Activated naive CD4-positive, alpha-beta T cell treated with anti-CD3 and anti-CD28 coated beads for 36 hours (primary cell): ENCODE data around the gene PRKCSH. TPM values are rescaled to one million over a fixed set of nuclear protein-coding genes. Genes with fewer than 3 reads are reported as not detected.
"Not testable (repeated sequence)": the region's sequence is repeated elsewhere in the genome, so short reads cannot be mapped to it uniquely, and the experiment has no call there.

Experiments
- CTCF ChIA-PET: fragments of 350-600 bp; sonication (Branson Sonifier 250); formaldehyde crosslinking; loops from one replicate; lab custom pipeline; 2021; ENCODE audit warnings: antibody characterized with exemption; lab: Charles Lee
- DNase-seq: peaks from one replicate; pipeline ENCODE4 v3.0.0-alpha.2; 2020
- H3K27ac Mint-ChIP-seq: one replicate; pipeline ENCODE4 v1.8.0; 2021; ENCODE audit warnings: mild to moderate bottlenecking, mixed read lengths
- H3K27me3 Mint-ChIP-seq: one replicate; pipeline ENCODE4 v1.8.0; 2021; ENCODE audit warnings: low read depth, mixed read lengths
- H3K36me3 Mint-ChIP-seq: one replicate; pipeline ENCODE4 v1.8.0; 2021; ENCODE audit warnings: low read depth, mixed read lengths
- H3K4me1 Mint-ChIP-seq: one replicate; pipeline ENCODE4 v1.8.0; 2021; ENCODE audit warnings: low read depth, mixed read lengths
- H3K4me3 Mint-ChIP-seq: one replicate; pipeline ENCODE4 v1.8.0; 2021; ENCODE audit warnings: mild to moderate bottlenecking, moderate library complexity, mixed read lengths
- H3K9me3 Mint-ChIP-seq: one replicate; pipeline ENCODE4 v1.8.0; 2021; ENCODE audit warnings: mixed read lengths
- intact Hi-C: fragments of 100-400 bp; cut with micrococcal nuclease; formaldehyde crosslinking; loops from one replicate; pipeline ENCODE4 v1.15.1; 2023
- total RNA-seq, 2 experiments: library from RNA; stranded (reverse); gene quantifications; one replicate each; pipeline ENCODE4 v1.2.3, GENCODE V29; 2021

PRKCSH gene
- total RNA-seq, 2 experiments from 2014 or later: 234 to 237 TPM

- H3K4me3 Mint-ChIP-seq, H3K27ac Mint-ChIP-seq, H3K4me1 Mint-ChIP-seq, H3K27me3 Mint-ChIP-seq, H3K36me3 Mint-ChIP-seq, H3K9me3 Mint-ChIP-seq, DNase-seq: not testable (repeated sequence)
- CTCF ChIA-PET: interaction anchor here (0.7 to 1.0 kb wide), 4 partner anchors 22 to 347 kb away, joined by 3 to 5 read pairs (median 3); no protein-coding TSS in a partner anchor
- intact Hi-C loops: loop anchor here (2.0 kb wide), 1 partner anchor 28 kb away; no protein-coding TSS in a partner anchor
These were observed 19.8 kb downstream of the PRKCSH start for GRCh38 chr19:11455233-11455554.

- Mint-ChIP-seq H3K9me3 (no peaks in the 10 kb centered on the region), H3K4me1 (no peaks in the 10 kb centered on the region), H3K27ac (no peak overlapping the region), H3K36me3 (no peaks in the 10 kb centered on the region), H3K4me3 (no peak overlapping the region), H3K27me3 (peaks cover 3% of the 10 kb centered on the region)
- DNase-seq: no peak
- CTCF ChIA-PET: no interaction called here
- intact Hi-C loops: no loop called here
These were observed 21.2 kb downstream of the PRKCSH start for GRCh38 chr19:11456659-11457058.

- intact Hi-C loops: no loop called here
- H3K27me3 Mint-ChIP-seq: peaks cover 3% of the 10 kb centered on the region
- H3K27ac Mint-ChIP-seq: no peak overlapping the region
- no peaks in the 10 kb centered on the region for H3K4me1 Mint-ChIP-seq
- CTCF ChIA-PET: interaction anchor here (1.2 kb wide), 1 partner anchor 26 kb away, joined by 7 read pairs; no protein-coding TSS in a partner anchor
- no peaks in the 10 kb centered on the region for H3K9me3 Mint-ChIP-seq
- DNase-seq: no peak
- no peaks in the 10 kb centered on the region for H3K36me3 Mint-ChIP-seq
- no peak overlapping the region for H3K4me3 Mint-ChIP-seq
These were observed 21.7 kb downstream of the PRKCSH start for GRCh38 chr19:11457115-11457514.

GRCh38 chr19:11457831-11458230 is 22.4 kb downstream of the PRKCSH start:
- H3K4me1 Mint-ChIP-seq: no peaks in the 10 kb centered on the region
- CTCF ChIA-PET: interaction anchor here (0.6 to 1.2 kb wide), 2 partner anchors 25 to 463 kb away, joined by 3 to 7 read pairs; no protein-coding TSS in a partner anchor
- H3K27me3 Mint-ChIP-seq: peaks cover 3% of the 10 kb centered on the region
- H3K4me3 Mint-ChIP-seq: no peak overlapping the region
- H3K36me3 Mint-ChIP-seq: no peaks in the 10 kb centered on the region
- no peaks in the 10 kb centered on the region for H3K9me3 Mint-ChIP-seq
- DNase-seq: no peak
- intact Hi-C loops: no loop called here
- no peak overlapping the region for H3K27ac Mint-ChIP-seq

GRCh38 chr19:11458236-11458900 is 22.9 kb downstream of the PRKCSH start:
- H3K27ac Mint-ChIP-seq: no peak overlapping the region
- intact Hi-C loops: no loop called here
- H3K9me3 Mint-ChIP-seq: no peaks in the 10 kb centered on the region
- H3K27me3 Mint-ChIP-seq: peaks cover 3% of the 10 kb centered on the region
- no peak for DNase-seq
- no peak overlapping the region for H3K4me3 Mint-ChIP-seq
- H3K36me3 Mint-ChIP-seq: no peaks in the 10 kb centered on the region
- no peaks in the 10 kb centered on the region for H3K4me1 Mint-ChIP-seq
- CTCF ChIA-PET: interaction anchor here (0.6 to 1.2 kb wide), 4 partner anchors 23 to 462 kb away, joined by 3 to 7 read pairs (median 3); partner anchors contain the start of gene PRKCSH

GRCh38 chr19:11458912-11459311 is 23.5 kb downstream of the PRKCSH start:
- H3K4me3 Mint-ChIP-seq, H3K36me3 Mint-ChIP-seq, H3K4me1 Mint-ChIP-seq, intact Hi-C loops, H3K27ac Mint-ChIP-seq, DNase-seq, H3K27me3 Mint-ChIP-seq, H3K9me3 Mint-ChIP-seq: not testable (repeated sequence)
- CTCF ChIA-PET: interaction anchor here (0.6 kb wide), 3 partner anchors 15 to 310 kb away, joined by 3 to 4 read pairs (median 3); partner anchors contain the start of gene PRKCSH

GRCh38 chr19:11460207-11460606 is 24.8 kb downstream of the PRKCSH start:
- Mint-ChIP-seq H3K4me1 (no peaks in the 10 kb centered on the region), H3K36me3 (no peaks in the 10 kb centered on the region), H3K4me3 (no peak overlapping the region), H3K27ac (no peak overlapping the region), H3K9me3 (no peaks in the 10 kb centered on the region), H3K27me3 (peaks cover 3% of the 10 kb centered on the region)
- CTCF ChIA-PET: no interaction called here
- DNase-seq: peak; percentile 46
- intact Hi-C loops: no loop called here

GRCh38 chr19:11461453-11461852 is 26.0 kb downstream of the PRKCSH start:
- Mint-ChIP-seq H3K4me1 (no peaks in the 10 kb centered on the region), H3K36me3 (no peaks in the 10 kb centered on the region), H3K4me3 (no peak overlapping the region), H3K27me3 (peaks cover 3% of the 10 kb centered on the region), H3K9me3 (no peaks in the 10 kb centered on the region), H3K27ac (no peak overlapping the region)
- no peak for DNase-seq
- CTCF ChIA-PET: interaction anchor here (0.7 kb wide), 1 partner anchor 34 kb away, joined by 5 read pairs; no protein-coding TSS in a partner anchor
- intact Hi-C loops: no loop called here

GRCh38 chr19:11463391-11463790 is 28.0 kb downstream of the PRKCSH start:
- no peak overlapping the region for H3K27ac Mint-ChIP-seq
- H3K9me3 Mint-ChIP-seq: no peaks in the 10 kb centered on the region
- no peaks in the 10 kb centered on the region for H3K36me3 Mint-ChIP-seq
- intact Hi-C loops: no loop called here
- CTCF ChIA-PET: no interaction called here
- H3K4me1 Mint-ChIP-seq: no peaks in the 10 kb centered on the region
- peaks cover 3% of the 10 kb centered on the region for H3K27me3 Mint-ChIP-seq
- no peak overlapping the region for H3K4me3 Mint-ChIP-seq
- no peak for DNase-seq

GRCh38 chr19:11464333-11465265 is 29.2 kb downstream of the PRKCSH start:
- CTCF ChIA-PET: no interaction called here
- intact Hi-C loops: no loop called here

GRCh38 chr19:11465600-11465999 is 30.2 kb downstream of the PRKCSH start:
- Mint-ChIP-seq H3K27ac (no peak overlapping the region), H3K4me1 (no peaks in the 10 kb centered on the region)

More at GRCh38 chr19:11464333-11465265, 29.2 kb downstream of the PRKCSH start:
- H3K4me3 Mint-ChIP-seq: no peak overlapping the region
- peaks cover 3% of the 10 kb centered on the region for H3K27me3 Mint-ChIP-seq
- no peak overlapping the region for H3K27ac Mint-ChIP-seq
- H3K36me3 Mint-ChIP-seq: no peaks in the 10 kb centered on the region
- DNase-seq: no peak
- no peaks in the 10 kb centered on the region for H3K4me1 Mint-ChIP-seq
- no peaks in the 10 kb centered on the region for H3K9me3 Mint-ChIP-seq

GRCh38 chr19:11468266-11468845 is 32.9 kb downstream of the PRKCSH start:
- H3K27me3 Mint-ChIP-seq, H3K9me3 Mint-ChIP-seq, intact Hi-C loops, H3K4me3 Mint-ChIP-seq, H3K4me1 Mint-ChIP-seq, H3K36me3 Mint-ChIP-seq, DNase-seq, H3K27ac Mint-ChIP-seq: not testable (repeated sequence)
- CTCF ChIA-PET: interaction anchor here (0.7 to 2.5 kb wide), 2 partner anchors 14 to 38 kb away, joined by 4 to 10 read pairs; no protein-coding TSS in a partner anchor

More at GRCh38 chr19:11465600-11465999, 30.2 kb downstream of the PRKCSH start:
- intact Hi-C loops: no loop called here
- no peak for DNase-seq
- no peaks in the 10 kb centered on the region for H3K9me3 Mint-ChIP-seq
- H3K36me3 Mint-ChIP-seq: no peaks in the 10 kb centered on the region
- no peaks in the 10 kb centered on the region for H3K27me3 Mint-ChIP-seq
- H3K4me3 Mint-ChIP-seq: no peak overlapping the region
- CTCF ChIA-PET: no interaction called here
